IPS-18c (cell line): ENCODE measurements around the gene TMEM135.

Experiments used
- H3K4me3 ChIP-seq: 2 replicates; pipeline ENCODE4 v1.7.0; 2013; ENCODE audit warnings: low read depth, mild to moderate bottlenecking, low read length, moderate library complexity; ENCODE audit not compliant: insufficient read depth
- H3K9me3 ChIP-seq: one replicate; pipeline ENCODE4 v1.6.1; 2013; ENCODE audit warnings: mild to moderate bottlenecking, low read length, moderate library complexity; ENCODE audit not compliant: control insufficient read depth, insufficient read depth

The TMEM135 gene

GRCh38 chr11:87361891-87362290, 324.2 kb downstream of the TMEM135 start:
- no peaks in the 10 kb centered on the region for H3K9me3 ChIP-seq
- no peak overlapping the region for H3K4me3 ChIP-seq

DNA sequence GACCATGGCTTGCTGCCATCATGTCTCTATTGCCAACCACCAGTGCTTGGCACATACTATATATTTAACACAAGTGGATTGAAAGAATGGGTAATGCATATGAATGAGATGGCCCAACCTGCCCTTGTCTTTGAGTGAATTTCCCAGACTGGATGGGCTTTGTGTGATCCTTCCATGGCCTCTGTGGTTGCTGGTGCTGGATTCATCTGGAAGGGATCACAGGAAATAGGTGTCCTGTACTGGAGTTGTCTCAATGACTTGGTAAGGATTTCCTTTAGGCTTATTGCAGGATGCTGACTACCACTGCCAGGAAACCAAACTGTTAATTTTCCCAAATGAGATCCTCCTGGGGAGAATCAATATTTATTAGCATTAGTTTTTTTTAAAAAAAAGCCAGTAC, 328.6 kb downstream of the TMEM135 start:
- Histone ChIP-seq H3K9me3 (no peaks in the 10 kb centered on the region), H3K4me3 (no peak overlapping the region)

DNA sequence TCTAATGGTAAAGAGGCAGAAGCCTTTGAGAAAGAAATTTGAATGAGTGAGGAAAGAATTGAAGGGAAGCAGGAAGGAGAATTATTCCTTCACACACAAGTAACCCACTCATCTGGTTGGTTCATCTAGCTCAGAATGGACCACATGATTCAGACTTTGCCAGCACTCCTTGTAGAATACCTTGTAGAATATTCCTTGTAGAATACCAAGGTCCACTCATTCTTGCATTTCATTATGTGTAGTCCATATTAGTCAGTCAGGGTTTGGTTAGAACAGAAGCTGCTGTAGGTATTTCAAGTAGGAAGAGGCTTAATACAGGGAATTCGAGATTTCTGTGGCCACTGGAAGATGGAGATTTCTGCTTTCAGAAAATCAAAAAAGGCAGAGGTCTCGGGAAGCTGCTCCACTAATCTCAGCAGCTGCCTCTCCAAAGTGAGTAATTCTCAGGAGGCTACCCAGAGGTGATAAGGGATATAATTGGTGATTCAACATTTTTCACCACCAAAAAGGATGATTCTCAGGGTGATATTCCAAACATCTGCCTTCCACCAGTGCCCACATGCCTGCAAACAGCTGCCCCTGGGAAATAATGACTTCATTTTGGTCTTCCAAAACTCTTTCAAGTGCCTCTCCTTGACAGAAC, 329.1 kb downstream of the TMEM135 start:
- Histone ChIP-seq H3K4me3 (no peak overlapping the region), H3K9me3 (no peaks in the 10 kb centered on the region)

DNA sequence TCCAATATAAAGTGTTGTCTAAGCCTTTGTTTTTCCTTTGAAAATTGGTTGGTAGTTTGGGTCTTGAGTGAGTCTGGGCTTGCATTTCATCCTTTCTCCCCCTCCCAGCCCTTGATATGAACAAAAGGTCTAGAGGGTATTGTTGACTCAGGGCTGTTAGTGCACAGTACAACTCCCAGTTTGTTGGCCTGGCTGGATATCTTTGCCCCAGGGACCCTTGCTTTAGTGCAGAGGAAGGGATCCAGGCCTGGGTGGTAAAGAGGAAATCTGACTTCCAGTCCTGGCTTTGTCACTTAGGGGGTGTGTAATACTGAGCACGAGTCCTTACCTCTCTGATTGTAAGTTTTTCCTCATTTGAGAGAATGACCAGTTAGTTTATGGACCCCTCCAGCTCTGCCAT, 330.4 kb downstream of the TMEM135 start:
- Histone ChIP-seq H3K4me3 (no peak overlapping the region), H3K9me3 (no peaks in the 10 kb centered on the region)

DNA sequence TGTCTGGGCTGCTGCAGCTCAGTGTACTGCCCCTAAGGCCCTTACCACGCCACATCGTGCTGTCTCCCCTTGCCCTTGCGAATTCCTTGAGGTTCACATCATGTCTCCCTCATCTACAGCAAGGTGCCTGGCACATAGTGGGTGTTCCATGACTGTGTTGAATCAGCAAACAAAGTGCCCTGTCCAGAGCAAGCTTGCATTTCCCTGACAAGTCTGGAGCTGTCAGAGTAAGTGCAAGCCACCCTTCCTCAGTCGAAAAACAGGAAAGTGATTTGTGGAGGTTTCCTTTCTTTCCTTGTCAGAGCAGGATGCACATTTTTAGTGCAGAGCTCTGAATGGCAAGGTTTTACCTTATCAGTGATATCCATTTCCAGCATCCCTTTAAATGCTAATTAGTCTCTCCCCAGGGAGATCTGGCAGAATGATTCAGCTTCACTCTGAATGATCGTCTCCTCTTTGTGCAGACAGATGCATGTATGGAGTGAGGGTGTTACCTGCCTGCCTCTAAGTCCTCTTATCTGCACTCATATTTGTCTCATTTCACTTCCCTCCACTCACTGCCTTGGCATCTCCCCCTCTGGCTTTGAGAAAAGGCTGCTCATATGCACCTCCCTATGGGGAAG, 331.2 kb downstream of the TMEM135 start:
- Histone ChIP-seq H3K9me3 (no peaks in the 10 kb centered on the region), H3K4me3 (no peak overlapping the region)

DNA sequence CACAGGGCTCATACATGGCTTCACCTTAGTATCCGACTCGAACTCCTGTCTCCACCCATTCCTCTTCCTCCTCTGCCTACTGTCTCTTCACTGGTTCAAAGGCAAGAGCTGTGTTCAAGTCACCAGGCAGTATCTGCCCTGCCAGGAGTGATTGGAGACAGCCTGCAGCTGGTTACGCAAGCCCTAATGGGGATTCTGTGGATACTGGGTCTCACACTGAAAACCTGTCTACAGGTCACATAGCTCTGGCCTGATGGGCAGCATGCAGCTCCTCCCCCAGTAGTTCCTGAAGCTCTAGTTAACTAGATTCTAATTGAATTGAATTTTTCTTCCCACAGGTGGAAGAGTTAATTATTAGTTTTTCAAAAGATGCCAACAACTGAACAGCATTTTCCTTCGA, 332.2 kb downstream of the TMEM135 start:
- Histone ChIP-seq H3K4me3 (no peak overlapping the region), H3K9me3 (no peaks in the 10 kb centered on the region)

DNA sequence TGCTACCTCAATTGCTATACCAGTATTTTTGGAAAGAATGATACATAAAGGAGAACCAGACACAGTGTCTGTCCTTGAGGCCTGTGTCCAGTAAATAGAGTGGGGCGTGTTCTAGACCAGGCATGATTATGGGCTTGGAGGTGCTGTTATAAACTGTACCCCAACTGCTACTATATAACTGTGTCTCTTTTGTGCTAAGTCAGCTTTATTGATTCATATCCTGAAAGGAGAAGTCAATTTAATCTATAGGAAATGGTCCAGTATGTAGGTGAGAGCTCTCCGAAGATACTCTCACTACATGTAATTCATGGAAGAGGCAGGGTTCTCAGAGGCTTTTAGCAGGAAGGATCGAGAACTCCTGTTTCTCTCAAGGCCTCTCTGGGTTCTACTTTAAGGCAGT, 334.3 kb downstream of the TMEM135 start:
- no peak overlapping the region for H3K4me3 ChIP-seq
- no peaks in the 10 kb centered on the region for H3K9me3 ChIP-seq
